ENCODE data around the gene IGFL1.
"Not testable (repeated sequence)": the region's sequence is repeated elsewhere in the genome, so short reads cannot be mapped to it uniquely, and the experiment has no call there.

IGFL1 gene
- 0 reads per million in 3 experiments for total RNA-seq

- DNase-seq, result no peak
Observed at GRCh38 chr19:46229442-46229841, at the start of gene IGFL1. Gene IGFL1 (plus strand): TSS chr19:46229742. CDS start chr19:46229775, 33 bp downstream.

DNA sequence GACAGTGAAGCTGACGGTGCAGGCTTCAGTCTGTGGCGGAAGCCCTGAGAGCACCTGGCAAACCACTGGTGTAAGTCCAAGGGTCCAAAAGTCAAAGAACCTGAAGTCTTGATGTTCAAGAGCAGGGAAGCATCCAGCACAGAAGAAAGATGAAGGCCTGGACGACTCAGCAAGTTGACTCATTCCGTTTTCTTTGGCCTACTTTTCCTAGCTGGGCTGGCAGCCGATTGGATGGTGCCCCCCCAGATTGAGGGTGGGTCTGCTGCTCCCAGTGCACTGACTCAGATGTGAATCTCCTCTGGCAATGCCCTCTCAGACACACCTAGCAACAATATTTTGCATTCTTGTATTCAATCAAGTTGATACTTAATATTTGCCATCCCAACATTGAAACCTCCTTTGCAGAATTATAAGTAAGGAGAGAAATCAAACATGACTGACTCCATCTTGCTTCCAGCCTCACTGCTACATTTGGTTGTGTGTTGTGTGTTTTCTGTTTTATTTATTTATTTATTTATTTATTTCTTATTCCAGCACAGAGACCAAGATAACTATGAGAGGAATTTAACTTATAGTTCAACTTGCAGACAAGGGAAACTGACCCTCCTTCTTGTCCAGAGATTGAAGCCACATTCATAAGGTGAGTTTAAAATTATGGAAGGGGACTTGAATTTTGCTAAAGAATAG, 48.7 kb upstream of the IGFL1 start:
- no peak for DNase-seq

DNA sequence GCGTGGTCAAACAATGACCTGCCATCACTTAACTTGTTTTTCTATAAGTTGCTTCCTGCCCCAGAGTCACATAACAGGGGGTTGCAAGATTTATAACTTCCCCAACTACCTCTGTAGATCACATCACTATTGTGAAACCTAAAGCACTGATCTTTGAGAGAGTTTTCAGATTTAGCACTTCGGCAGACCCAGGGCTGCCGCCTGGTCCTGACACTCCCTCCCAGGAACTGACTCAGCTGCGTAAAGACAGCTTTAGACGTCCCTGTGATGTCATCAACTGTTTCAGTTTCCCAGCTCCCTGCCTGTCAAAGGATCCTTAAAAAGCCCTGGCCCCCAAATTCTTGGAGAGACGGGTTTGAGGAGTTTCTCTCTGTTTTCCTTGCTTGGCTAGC, 48.2 kb upstream of the IGFL1 start:
- DNase-seq, result no peak

DNA sequence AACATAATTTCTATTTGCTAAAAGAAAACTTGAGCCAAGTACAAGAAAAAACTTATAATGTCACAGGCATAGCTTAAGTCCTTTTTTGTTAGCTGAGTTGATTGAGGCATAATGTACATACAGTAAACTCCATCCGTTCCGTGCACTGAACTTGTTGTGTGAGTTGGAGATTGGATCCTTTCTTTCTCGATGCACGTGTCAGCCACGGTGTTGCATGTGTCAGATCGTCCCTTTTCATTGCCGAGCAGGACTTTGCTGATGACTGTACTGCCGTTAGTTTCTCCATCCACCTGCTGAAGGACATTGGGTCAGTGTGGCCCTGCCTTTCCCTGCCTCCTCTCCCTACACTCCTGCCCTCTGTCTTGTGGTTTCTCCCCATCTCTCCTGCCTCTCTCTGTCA, 47.1 kb upstream of the IGFL1 start:
- DNase-seq, result no peak

GRCh38 chr19:46184775-46185710, 44.5 kb upstream of the IGFL1 start:
- DNase-seq, result not testable (repeated sequence)

DNA sequence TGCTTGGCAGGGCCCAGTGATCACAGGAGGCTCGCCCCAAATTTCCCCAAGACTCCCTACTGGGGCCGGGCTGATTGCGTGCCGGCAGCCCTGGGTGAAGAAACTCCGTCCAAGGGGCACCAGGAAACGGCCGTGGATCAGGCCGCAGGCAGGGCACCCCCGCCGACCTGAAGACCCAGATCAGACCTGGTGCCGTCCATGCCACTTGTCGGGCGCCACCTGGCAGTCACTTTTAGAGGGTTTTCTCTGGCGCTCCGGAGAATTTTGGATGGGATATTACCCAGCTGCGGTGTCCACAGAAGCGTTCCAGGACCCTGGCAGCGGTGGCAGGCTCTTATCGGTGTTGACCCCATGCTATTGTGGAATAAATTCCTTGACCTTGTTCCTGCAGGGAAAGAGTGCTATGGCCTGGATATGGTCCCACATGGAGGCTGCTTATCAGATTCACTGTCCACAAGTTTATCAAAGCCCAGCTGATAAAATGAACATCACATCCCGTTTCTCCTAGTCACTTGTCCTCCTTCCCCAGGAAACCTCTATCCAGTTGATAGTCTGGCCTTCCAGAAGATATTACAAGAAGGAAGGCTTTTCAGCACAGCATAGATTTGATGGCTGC, 43.3 kb upstream of the IGFL1 start:
- DNase-seq, result no peak

GRCh38 chr19:46186717-46187101, 42.8 kb upstream of the IGFL1 start:
- no peak for DNase-seq

- no peak for DNase-seq
Observed at GRCh38 chr19:46189971-46190888, 39.3 kb upstream of the IGFL1 start.

DNA sequence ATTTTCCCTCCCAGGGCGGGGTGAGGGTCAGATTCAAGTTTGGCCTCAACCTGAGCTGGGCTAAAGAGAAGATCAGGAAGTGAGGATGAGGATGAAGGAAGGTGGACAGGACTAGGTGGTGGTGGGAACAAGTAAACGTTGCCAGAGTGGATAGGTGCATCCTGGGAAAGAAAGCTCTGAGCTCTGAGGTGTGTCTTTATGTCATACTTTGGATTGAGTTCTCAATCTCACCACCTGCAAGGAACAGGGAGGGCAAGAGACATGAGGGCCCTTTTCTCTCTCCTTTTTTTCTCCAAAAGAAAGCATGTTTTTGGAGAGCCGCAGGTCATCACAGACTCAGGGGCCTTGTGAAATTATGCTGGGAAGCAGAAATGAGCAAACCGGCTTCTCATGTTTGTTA, 38.2 kb upstream of the IGFL1 start:
- no peak for DNase-seq

DNA sequence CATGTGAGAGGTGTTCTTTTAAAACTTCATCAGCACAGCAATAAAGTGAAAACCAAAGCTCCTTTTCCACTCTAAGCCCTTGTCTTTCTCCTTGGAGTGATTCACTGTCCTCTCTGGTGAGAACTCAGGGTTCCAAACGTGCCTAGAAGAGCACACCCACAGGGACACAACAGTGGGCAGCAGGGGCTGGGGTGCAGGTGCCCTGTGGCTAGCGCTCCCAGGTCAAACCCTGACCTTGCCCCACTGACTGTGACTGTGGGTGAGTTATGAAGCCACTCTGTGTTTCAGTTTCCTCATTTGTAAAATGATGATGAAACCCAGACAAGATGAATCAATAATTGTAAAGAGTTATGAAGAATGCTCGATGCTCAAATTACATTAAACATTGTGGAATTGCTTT, 37.6 kb upstream of the IGFL1 start:
- no peak for DNase-seq

- not testable (repeated sequence) for DNase-seq
Observed at GRCh38 chr19:46192626-46192991, 36.9 kb upstream of the IGFL1 start.

- DNase-seq, result no peak
Observed at GRCh38 chr19:46192992-46193650, 36.4 kb upstream of the IGFL1 start.

DNA sequence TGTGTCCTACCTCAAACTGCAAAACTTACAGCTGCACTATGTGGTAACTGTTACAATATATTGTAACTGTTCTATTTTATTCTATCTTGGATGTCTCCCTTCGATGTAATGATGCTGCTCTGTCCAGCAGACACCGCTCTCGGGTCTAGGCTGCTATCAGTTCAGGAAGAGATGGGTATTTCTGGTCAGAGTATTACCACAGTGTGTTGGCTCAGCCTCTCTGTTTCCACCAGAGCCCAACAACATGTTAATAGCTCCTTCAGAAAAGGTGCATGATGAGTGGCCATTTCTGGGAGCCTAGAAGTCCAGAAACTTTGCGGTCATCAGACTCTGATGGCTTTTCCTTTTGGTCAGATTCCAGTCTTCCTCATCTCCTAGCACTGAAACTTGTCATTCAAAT, 35.9 kb upstream of the IGFL1 start:
- DNase-seq, result no peak

- DNase-seq, result no peak
Observed at GRCh38 chr19:46195104-46195503, 34.4 kb upstream of the IGFL1 start.

- DNase-seq, result not testable (repeated sequence)
Observed at GRCh38 chr19:46195919-46196318, 33.6 kb upstream of the IGFL1 start.

DNA sequence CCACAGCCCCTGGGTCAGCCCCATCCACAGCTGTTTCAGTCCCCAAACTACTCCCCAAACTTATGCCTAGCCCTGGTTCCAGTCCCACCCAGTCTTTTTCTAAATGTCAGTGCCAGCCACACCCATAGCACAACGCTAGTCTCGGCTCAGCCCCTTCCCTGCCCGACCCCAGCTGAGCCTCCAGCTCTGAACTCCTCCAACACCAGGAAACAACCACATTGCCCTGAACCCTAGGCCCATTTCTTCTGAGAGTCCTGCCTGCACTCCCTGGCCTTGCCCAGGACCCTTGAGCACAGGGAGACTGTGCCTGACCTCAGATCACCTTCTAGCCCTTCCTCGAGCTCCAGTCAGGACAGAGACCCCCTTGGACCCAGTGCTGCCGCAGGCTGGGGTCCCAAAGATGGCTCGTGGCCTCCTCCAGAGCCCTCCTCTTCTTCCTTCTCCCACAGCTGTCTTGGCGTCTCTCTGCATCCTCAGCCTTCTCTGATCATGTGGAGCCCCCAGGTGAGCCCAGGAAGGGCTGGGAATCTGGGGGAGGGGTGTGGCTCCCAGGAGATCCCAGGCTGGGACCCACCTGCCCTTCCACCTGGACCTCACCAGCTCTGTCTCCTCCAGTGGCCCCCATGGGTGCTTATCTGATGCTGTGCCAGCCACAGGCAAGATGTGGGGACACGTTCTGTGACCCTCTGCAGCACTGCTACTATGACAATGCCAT, 33.0 kb upstream of the IGFL1 start:
- DNase-seq, result no peak

DNA sequence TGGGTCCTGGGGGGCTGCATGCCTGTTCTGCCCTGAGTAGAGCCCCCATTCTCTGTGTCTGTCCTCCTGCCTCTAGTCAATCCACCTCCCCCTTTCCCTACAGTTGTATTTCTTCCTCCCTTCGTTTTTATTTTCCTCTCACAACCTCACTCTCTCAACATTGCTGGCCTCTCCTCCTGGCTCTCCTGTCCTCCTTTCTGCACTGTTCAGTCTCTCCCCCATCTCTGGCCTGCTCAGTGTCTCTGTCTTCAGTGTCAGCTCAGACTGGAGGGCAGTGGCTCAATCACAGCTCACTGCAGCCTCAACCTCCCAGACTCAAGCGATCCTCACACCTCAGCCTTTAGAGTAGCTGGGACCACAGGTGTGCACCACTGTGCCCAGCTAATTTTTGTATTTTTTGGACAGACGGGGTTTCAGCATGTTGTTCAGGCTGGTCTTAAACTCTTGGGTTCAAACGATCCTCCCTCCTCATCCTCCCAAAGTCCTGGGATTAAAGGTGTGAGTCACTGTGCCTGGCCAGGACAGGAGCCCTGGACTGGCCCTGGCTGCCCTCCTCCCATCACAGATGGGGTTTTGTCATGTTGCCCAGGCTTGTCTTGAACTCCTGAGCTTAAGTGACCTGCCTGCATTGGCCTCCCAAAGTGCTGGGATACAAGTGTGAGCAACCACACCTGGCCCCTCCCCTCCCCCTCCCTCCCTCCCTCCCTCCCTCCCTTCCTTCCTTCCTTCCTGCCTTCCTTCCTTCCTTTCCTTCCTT, 32.0 kb upstream of the IGFL1 start:
- no peak for DNase-seq

DNA sequence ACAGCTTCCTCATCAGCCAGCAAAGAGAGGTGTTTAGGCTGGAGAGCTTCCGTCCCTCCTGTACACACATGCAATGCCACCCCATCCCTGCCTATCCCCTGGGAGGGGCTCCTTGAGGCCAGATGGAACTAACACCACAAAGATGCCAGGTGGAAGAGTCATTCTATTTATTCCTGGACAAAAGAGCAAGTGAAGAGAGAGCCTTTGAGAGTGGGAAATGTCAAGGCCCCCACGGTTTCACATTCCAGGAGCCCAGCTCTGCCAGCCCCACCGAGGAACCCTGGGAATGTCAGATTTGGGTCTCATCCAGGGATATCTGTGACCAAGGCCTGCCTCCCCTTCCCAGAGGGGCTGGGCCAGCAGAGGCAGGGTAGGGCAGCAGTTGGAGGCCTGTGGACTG, 30.8 kb upstream of the IGFL1 start:
- DNase-seq, result no peak

- no peak for DNase-seq
Observed at GRCh38 chr19:46201454-46202310, 27.9 kb upstream of the IGFL1 start.

DNA sequence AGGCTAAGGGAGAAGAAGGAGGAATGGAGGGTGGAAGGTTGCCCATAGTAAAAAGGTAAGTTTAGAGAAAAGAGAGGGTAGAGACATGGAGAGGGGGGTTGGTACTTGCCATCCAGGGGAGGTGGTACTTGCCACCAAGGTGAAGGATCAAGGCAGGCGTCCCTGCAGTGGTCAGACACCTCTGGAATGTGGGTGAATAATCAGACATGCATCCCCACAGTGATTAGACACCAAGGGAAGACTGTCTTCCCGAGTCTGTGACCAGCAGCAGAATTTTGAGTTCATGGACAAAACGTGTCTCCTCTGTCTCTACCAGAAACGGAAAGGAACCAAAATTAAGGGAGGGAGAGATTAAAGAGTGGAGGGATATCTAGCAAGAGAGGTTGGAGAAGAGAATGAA, 27.1 kb upstream of the IGFL1 start:
- no peak for DNase-seq

Measured in central memory CD4-positive, alpha-beta T cell (primary cell).